ENCODE results near the gene SMARCB1. TPM values are rescaled to one million over a fixed set of nuclear protein-coding genes. Genes with fewer than 3 reads are reported as not detected.

The SMARCB1 gene
- total RNA-seq, 4 donors from 2014 or later, result 39.1 to 64.4 (median 51.6) TPM

GRCh38 chr22:23789121-23789520 is 2.4 kb downstream of the SMARCB1 start:
- intact Hi-C loops (cut with DNase I; ENCODE audit: low total_unique reads), result no loop called here
- DNase-seq, result no peak
- H3K27ac ChIP-seq, result no peak overlapping the region
- no peak for TF ChIP-seq POLR2A (IDR thresholded peaks at IDR 0.05)
- no peak for TF ChIP-seq CTCF (IDR thresholded peaks at IDR 0.05)
- no peak overlapping the region for H3K4me3 ChIP-seq
- no peaks in the 10 kb centered on the region for H3K9me3 ChIP-seq
- H3K4me1 ChIP-seq, result peaks cover 16 to 23% of the 10 kb centered on the region in 2 donors
- H3K36me3 ChIP-seq, result no peaks in the 10 kb centered on the region
- H3K27me3 ChIP-seq, result no peaks in the 10 kb centered on the region

DNA sequence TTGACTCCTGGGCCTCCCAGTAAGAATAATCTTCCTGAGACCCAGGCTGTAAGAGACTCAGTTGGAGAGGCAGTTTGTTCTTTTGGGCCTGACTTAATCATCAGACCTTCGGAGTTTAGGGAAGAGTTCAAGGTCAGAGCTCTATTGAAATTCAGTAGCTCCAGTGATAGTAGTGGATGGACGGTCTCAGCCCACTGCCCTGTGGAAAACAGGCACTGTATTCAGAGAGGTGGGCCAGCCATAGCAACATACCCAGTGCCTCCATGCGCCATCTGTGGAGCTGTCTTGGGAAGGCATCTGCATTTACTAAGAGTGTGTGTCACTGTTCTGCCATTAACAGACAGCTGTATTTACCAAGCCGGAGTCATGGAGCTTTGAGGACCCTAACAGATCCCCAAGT is 2.9 kb downstream of the SMARCB1 start:
- no peak for DNase-seq
- intact Hi-C loops (cut with DNase I; ENCODE audit: low total_unique reads), result no loop called here
- Histone ChIP-seq H3K27me3 (no peaks in the 10 kb centered on the region), H3K4me3 (no peak overlapping the region), H3K9me3 (no peaks in the 10 kb centered on the region), H3K4me1 (peaks cover 16 to 23% of the 10 kb centered on the region in 2 donors), H3K27ac (peak overlapping the region in 1 of 2 donors; percentile 79), H3K36me3 (no peaks in the 10 kb centered on the region)
- no peak for TF ChIP-seq CTCF (IDR thresholded peaks at IDR 0.05)
- TF ChIP-seq POLR2A (IDR thresholded peaks at IDR 0.05), result no peak

- Histone ChIP-seq H3K36me3 (no peaks in the 10 kb centered on the region), H3K4me3 (no peak overlapping the region), H3K9me3 (no peaks in the 10 kb centered on the region), H3K4me1 (peaks cover 16 to 22% of the 10 kb centered on the region in 2 donors), H3K27ac (peak overlapping the region; percentile 74 to 79), H3K27me3 (no peaks in the 10 kb centered on the region)
- DNase-seq, result peak; percentile 80
- TF ChIP-seq POLR2A (IDR thresholded peaks at IDR 0.05), result no peak
- TF ChIP-seq CTCF (IDR thresholded peaks at IDR 0.05), result no peak
- intact Hi-C loops (cut with DNase I; ENCODE audit: low total_unique reads), result no loop called here
Measured at GRCh38 chr22:23790819-23791737, 4.3 kb downstream of the SMARCB1 start.

DNA sequence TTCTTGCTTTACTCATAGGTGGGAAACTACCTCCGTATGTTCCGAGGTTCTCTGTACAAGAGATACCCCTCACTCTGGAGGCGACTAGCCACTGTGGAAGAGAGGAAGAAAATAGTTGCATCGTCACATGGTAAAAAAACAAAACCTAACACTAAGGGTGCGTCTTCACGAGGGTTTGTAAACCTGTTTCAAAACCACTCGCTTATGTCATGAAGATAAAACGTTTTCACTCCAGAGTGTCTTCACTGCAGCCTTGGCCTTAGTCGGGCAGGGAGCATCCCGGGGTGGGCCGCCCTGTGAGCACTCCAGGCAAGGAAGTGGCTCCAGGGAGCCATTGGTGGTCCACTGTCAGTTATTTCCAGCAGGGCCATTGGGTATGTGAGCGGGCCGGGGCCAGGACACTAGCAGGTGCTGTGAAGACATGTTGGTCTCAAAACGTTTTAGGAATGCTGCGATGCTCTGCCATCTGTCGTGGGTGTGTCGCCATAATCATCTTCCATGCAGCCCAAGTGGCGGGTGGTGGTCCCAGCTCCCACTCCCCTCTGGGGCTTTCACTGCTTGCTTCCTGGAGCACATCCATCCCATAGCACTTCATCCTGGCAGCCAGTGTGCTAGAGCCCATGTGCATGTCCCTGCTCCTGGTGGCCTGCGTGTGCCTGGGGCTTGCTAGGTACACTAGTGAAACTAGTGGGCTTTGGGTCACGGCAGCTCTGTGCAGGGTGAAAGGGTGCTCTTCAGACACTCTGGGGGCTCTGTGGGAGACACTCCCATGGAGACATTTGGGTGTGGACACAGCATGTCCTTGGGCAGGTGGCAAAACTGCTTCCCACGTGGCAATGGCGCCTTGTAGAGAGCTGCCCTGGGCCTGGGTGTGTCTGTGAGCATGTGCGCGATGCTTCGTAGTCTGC is 5.2 kb downstream of the SMARCB1 start:
- DNase-seq, result no peak
- Histone ChIP-seq H3K27ac (peak overlapping the region; percentile 74 to 79), H3K4me3 (no peak overlapping the region), H3K36me3 (no peaks in the 10 kb centered on the region), H3K9me3 (no peaks in the 10 kb centered on the region), H3K4me1 (peaks cover 16 to 17% of the 10 kb centered on the region in 2 donors), H3K27me3 (no peaks in the 10 kb centered on the region)
- TF ChIP-seq CTCF (IDR thresholded peaks at IDR 0.05), result no peak
- TF ChIP-seq POLR2A (IDR thresholded peaks at IDR 0.05), result no peak
- intact Hi-C loops (cut with DNase I; ENCODE audit: low total_unique reads), result no loop called here
